Uterus (tissue), 4 donors: ENCODE data around the gene CDH2. TPM values are rescaled to one million over a fixed set of nuclear protein-coding genes. Genes with fewer than 3 reads are reported as not detected.

Source experiments
- DNase-seq, 2 donors: peaks; one replicate each; pipeline ENCODE4 v3.0.0-alpha.2; 2019 to 2020
- H3K27ac ChIP-seq, 2 donors: fragments of 200-600 bp; sonication (generic); 1 replicate in 1 of 2; 2 replicates in 1 of 2; pipeline ENCODE4 v1.5.1; 2016 to 2018
- H3K27me3 ChIP-seq, 2 donors: fragments of 200-600 bp; sonication (generic); one replicate each; pipeline ENCODE4 v1.5.1; 2018 to 2019; ENCODE audit warnings: control low read depth in 1 of 2
- H3K36me3 ChIP-seq, 2 donors: fragments of 200-600 bp; sonication (generic); one replicate each; pipeline ENCODE4 v1.5.1; 2019; ENCODE audit warnings: control low read depth in 1 of 2
- H3K4me1 ChIP-seq, 2 donors: fragments of 200-600 bp; sonication (generic); one replicate each; pipeline ENCODE4 v1.5.1; 2018 to 2019; ENCODE audit warnings: control low read depth in 1 of 2
- H3K4me3 ChIP-seq, 2 donors: fragments of 200-600 bp; sonication (generic); 1 replicate in 1 of 2; 2 replicates in 1 of 2; pipeline ENCODE4 v1.5.1; 2018 to 2019; ENCODE audit warnings: mild to moderate bottlenecking in 1 of 2
- H3K9me3 ChIP-seq, 2 donors: fragments of 200-600 bp; sonication (generic); one replicate each; pipeline ENCODE4 v1.5.1; 2019; ENCODE audit warnings: control low read depth in 1 of 2
- POLR2A ChIP-seq, 2 donors: fragments of 450-650 bp; IDR thresholded peaks; one replicate each; pipeline ENCODE4 v1.6.1; 2016; ENCODE audit warnings: antibody characterized with exemption in 2 of 2, mild to moderate bottlenecking in 1 of 2, moderate library complexity in 1 of 2
- intact Hi-C: fragments of 100-400 bp; cut with DNase I; formaldehyde crosslinking; loops from one replicate; pipeline ENCODE4 v1.15.1; 2023; ENCODE audit warnings: low total_unique reads
- total RNA-seq, 4 donors: library from RNA; depleted of rRNA in 3 of 4; stranded (reverse); fragments of >200 nt in 3 of 4; gene quantifications; one replicate each; pipeline versions ENCODE4 v1.1.0 to v1.2.4, GENCODE V29; 2014 to 2023
- TF ChIP-seq, protein P1 (sequence below), 4 experiments: fragments of 200-600 bp in 2 of 4; fragments of 450-650 bp in 2 of 4; sonication (generic) in 2 of 4; IDR thresholded peaks; one replicate each; pipeline ENCODE4 v1.5.1; 2016 to 2019; ENCODE audit warnings: antibody characterized with exemption in 4 of 4, mild to moderate bottlenecking in 2 of 4, moderate library complexity in 1 of 4
- donor health status: DM: yes; HTN: yes; CAD: no.

Gene CDH2
- total RNA-seq, 4 donors from 2014 or later: 0.26 to 58.2 (median 1.9) TPM

DNA sequence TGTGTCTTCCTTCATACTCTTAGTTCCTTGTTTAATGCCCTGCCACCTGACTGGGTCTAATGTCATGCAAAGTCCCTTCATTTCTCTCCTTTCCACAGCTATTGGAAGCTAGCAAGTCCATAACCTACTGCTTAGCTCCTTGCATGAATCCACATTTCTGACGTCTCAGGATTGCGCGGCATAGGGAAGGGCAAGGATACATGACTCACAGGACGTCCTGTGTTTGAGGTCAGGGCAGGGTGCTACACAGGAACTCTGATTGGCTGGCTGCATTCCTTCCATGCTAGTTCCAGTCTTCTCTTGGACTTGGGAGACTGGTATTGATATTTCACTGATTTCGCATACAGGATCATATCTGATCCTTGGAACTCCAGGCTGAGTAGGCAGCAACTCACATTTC, 137.9 kb downstream of the CDH2 start:
- no peak for DNase-seq
- H3K27me3 ChIP-seq: no peaks in the 10 kb centered on the region
- intact Hi-C loops: no loop called here
- H3K27ac ChIP-seq: no peak overlapping the region
- no peaks in the 10 kb centered on the region for H3K4me1 ChIP-seq
- no peak overlapping the region for H3K4me3 ChIP-seq
- no peaks in the 10 kb centered on the region for H3K9me3 ChIP-seq
- TF ChIP-seq, protein P1, sequence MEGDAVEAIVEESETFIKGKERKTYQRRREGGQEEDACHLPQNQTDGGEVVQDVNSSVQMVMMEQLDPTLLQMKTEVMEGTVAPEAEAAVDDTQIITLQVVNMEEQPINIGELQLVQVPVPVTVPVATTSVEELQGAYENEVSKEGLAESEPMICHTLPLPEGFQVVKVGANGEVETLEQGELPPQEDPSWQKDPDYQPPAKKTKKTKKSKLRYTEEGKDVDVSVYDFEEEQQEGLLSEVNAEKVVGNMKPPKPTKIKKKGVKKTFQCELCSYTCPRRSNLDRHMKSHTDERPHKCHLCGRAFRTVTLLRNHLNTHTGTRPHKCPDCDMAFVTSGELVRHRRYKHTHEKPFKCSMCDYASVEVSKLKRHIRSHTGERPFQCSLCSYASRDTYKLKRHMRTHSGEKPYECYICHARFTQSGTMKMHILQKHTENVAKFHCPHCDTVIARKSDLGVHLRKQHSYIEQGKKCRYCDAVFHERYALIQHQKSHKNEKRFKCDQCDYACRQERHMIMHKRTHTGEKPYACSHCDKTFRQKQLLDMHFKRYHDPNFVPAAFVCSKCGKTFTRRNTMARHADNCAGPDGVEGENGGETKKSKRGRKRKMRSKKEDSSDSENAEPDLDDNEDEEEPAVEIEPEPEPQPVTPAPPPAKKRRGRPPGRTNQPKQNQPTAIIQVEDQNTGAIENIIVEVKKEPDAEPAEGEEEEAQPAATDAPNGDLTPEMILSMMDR (IDR thresholded peaks at IDR 0.05): no peak
- TF ChIP-seq POLR2A (IDR thresholded peaks at IDR 0.05): no peak
- no peaks in the 10 kb centered on the region for H3K36me3 ChIP-seq

DNA sequence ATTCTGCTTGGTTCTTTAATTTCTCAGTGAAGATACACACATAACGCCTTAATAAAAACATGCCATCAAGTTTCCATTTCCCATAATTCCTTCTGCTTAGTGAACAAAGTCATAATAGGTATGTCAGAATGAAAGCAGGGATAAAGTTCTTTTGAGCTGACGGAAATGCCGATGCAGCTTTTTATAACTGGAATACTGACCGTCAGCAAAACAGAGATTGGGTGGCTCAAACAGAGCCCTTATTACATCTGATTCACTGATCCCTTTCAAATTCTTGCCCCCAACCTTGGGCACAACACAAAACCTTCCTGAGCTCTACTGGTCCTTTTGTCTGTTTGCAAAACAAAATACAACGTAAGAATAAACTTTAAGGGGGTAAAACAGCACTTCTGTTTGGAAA, 140.4 kb downstream of the CDH2 start:
- TF ChIP-seq, protein P1 (IDR thresholded peaks at IDR 0.05): no peak
- TF ChIP-seq POLR2A (IDR thresholded peaks at IDR 0.05): no peak
- no peaks in the 10 kb centered on the region for H3K9me3 ChIP-seq

GRCh38 chr18:28034567-28034966, 142.4 kb downstream of the CDH2 start:
- no peak for DNase-seq
- H3K36me3 ChIP-seq: no peaks in the 10 kb centered on the region
- H3K9me3 ChIP-seq: no peaks in the 10 kb centered on the region
- TF ChIP-seq, protein P1 (IDR thresholded peaks at IDR 0.05): no peak
- no peak for TF ChIP-seq POLR2A (IDR thresholded peaks at IDR 0.05)
- H3K4me3 ChIP-seq: no peak overlapping the region
- no peaks in the 10 kb centered on the region for H3K4me1 ChIP-seq
- H3K27me3 ChIP-seq: no peaks in the 10 kb centered on the region
- no peak overlapping the region for H3K27ac ChIP-seq
- intact Hi-C loops: no loop called here

More for the DNA sequence above, 140.4 kb downstream of the CDH2 start:
- Histone ChIP-seq H3K4me1 (no peaks in the 10 kb centered on the region), H3K4me3 (no peak overlapping the region), H3K27ac (no peak overlapping the region), H3K36me3 (no peaks in the 10 kb centered on the region), H3K27me3 (no peaks in the 10 kb centered on the region)
- no peak for DNase-seq
- intact Hi-C loops: no loop called here

DNA sequence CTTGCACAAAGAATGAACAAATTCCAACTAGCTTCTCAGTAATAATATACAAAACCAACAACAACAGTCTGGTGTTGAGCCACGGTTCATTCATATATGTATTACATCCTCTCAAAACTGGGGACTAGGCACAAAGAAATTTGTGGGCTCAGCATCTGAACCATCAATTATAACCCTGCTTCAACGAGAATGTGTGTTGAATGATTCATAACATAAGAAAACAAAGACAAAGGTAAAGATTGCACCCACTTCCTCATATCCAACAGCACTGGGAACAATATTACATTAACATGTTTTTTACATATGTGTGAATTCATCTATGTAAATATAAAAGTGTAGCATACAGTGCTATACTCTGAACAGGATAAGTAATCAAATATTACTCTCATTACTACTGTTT, 144.8 kb downstream of the CDH2 start:
- no peak for TF ChIP-seq POLR2A (IDR thresholded peaks at IDR 0.05)
- TF ChIP-seq, protein P1 (IDR thresholded peaks at IDR 0.05): no peak
- H3K36me3 ChIP-seq: no peaks in the 10 kb centered on the region
- no peaks in the 10 kb centered on the region for H3K9me3 ChIP-seq
- no peak overlapping the region for H3K4me3 ChIP-seq
- no peaks in the 10 kb centered on the region for H3K27me3 ChIP-seq
- intact Hi-C loops: no loop called here
- no peak overlapping the region for H3K27ac ChIP-seq
- DNase-seq: no peak
- no peaks in the 10 kb centered on the region for H3K4me1 ChIP-seq

DNA sequence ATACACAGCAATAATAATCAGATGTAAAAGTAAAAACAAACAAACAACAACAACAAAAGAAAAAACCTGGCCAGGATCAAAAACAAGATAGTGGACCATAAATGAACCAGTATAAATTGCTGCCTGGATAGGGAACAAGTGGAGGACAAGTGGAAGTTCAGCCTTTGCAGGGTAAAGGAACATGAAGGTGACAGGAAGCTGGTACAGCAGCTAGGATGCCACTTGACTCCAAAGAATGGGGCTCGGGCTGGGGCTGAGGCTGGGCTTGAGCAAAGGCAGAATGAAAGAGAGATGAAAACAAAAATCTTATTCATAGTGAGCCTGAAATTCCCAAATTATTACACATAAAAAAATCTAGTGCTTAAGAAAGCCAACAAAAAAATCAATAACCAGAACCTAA, 146.5 kb downstream of the CDH2 start:
- H3K4me1 ChIP-seq: no peaks in the 10 kb centered on the region
- no peaks in the 10 kb centered on the region for H3K9me3 ChIP-seq
- H3K27ac ChIP-seq: no peak overlapping the region
- DNase-seq: no peak
- H3K4me3 ChIP-seq: no peak overlapping the region
- H3K36me3 ChIP-seq: no peaks in the 10 kb centered on the region
- TF ChIP-seq, protein P1 (IDR thresholded peaks at IDR 0.05): no peak
- no peak for TF ChIP-seq POLR2A (IDR thresholded peaks at IDR 0.05)
- intact Hi-C loops: no loop called here
- H3K27me3 ChIP-seq: no peaks in the 10 kb centered on the region
